Esophagus squamous epithelium (tissue), 5 donors: ENCODE data around the gene MED13L. TPM values are rescaled to one million over a fixed set of nuclear protein-coding genes. Genes with fewer than 3 reads are reported as not detected.

Source experiments
- DNase-seq: peaks from one replicate; lab custom pipeline; 2025; lab: John Stamatoyannopoulos, UW
- H3K27ac ChIP-seq, 4 donors: fragments of 200-600 bp; sonication (generic); one replicate each; pipeline ENCODE4 v1.5.1; 2016 to 2019; ENCODE audit warnings: mild to moderate bottlenecking in 1 of 4
- H3K27me3 ChIP-seq, 4 donors: fragments of 200-600 bp; sonication (generic); 1 replicate in 3 of 4; 2 replicates in 1 of 4; pipeline versions ENCODE4 v1.5.1 to v1.6.0; 2017 to 2021; ENCODE audit warnings: antibody characterized with exemption in 1 of 4
- H3K36me3 ChIP-seq, 3 donors: fragments of 200-600 bp; sonication (generic); one replicate each; pipeline ENCODE4 v1.5.1; 2016 to 2019
- H3K4me1 ChIP-seq, 3 donors: fragments of 200-600 bp; sonication (generic); one replicate each; pipeline ENCODE4 v1.5.1; 2017 to 2019
- H3K4me3 ChIP-seq, 4 donors: fragments of 200-600 bp; sonication (generic); 1 replicate in 3 of 4; 2 replicates in 1 of 4; pipeline ENCODE4 v1.5.1; 2016 to 2019; ENCODE audit warnings: mild to moderate bottlenecking in 2 of 4, moderate library complexity in 1 of 4
- H3K9me3 ChIP-seq, 3 donors: fragments of 200-600 bp; sonication (generic); one replicate each; pipeline ENCODE4 v1.5.1; 2016 to 2019
- CTCF ChIP-seq, 6 experiments: fragments of 450-650 bp in 4 of 6; fragments of 200-600 bp in 2 of 6; sonication (generic) in 2 of 6; IDR thresholded peaks; one replicate each; pipeline ENCODE4 v1.5.1; 2016 to 2019; ENCODE audit warnings: antibody characterized with exemption in 6 of 6, mild to moderate bottlenecking in 4 of 6, moderate library complexity in 4 of 6
- POLR2A ChIP-seq, 4 donors: fragments of 450-650 bp; IDR thresholded peaks; one replicate each; pipeline ENCODE4 v1.6.1; 2017; ENCODE audit warnings: antibody characterized with exemption in 4 of 4, mild to moderate bottlenecking in 4 of 4, moderate library complexity in 3 of 4
- WGBS, 2 donors: methylation state at CpG; one replicate each; pipeline ENCODE4 v1.1.5; 2018; 5-methylcytosine and 5-hydroxymethylcytosine counted together
- intact Hi-C: fragments of 100-400 bp; cut with DNase I; formaldehyde crosslinking; loops from one replicate; pipeline ENCODE4 v1.15.0; 2022
- total RNA-seq, 4 donors: library from RNA; depleted of rRNA; stranded (reverse); fragments of >200 nt; gene quantifications; one replicate each; pipeline ENCODE4 v1.1.0, GENCODE V29; 2016
- donor health status: DM: yes; HTN: yes; CAD: no.

MED13L gene
- total RNA-seq, 4 donors from 2014 or later = 52.2 to 137 (median 62.1) TPM

GRCh38 chr12:116174904-116175303 is 102.6 kb downstream of the MED13L start:
- no peak for DNase-seq
- Histone ChIP-seq H3K9me3 (no peaks in the 10 kb centered on the region), H3K4me1 (peaks cover 5 to 48% (median 11%) of the 10 kb centered on the region in 3 donors), H3K4me3 (no peak overlapping the region), H3K27ac (no peak overlapping the region), H3K27me3 (no peaks in the 10 kb centered on the region), H3K36me3 (no peaks in the 10 kb centered on the region)
- WGBS, 2 donors = 65 to 90% methylated on average over 4 of the region's 4 CpGs
- intact Hi-C loops = no loop called here
- TF ChIP-seq POLR2A (IDR thresholded peaks at IDR 0.05) (no peak), CTCF (IDR thresholded peaks at IDR 0.05) (no peak)

GRCh38 chr12:116174006-116174405 is 103.5 kb downstream of the MED13L start:
- H3K27ac ChIP-seq = no peak overlapping the region
- peaks cover 5 to 50% (median 11%) of the 10 kb centered on the region in 3 donors for H3K4me1 ChIP-seq
- H3K36me3 ChIP-seq = no peaks in the 10 kb centered on the region
- DNase-seq = no peak
- H3K4me3 ChIP-seq = no peak overlapping the region
- H3K9me3 ChIP-seq = no peaks in the 10 kb centered on the region
- WGBS, 2 donors = 82 to 94% methylated on average over 3 of the region's 3 CpGs
- TF ChIP-seq POLR2A (IDR thresholded peaks at IDR 0.05) (no peak), CTCF (IDR thresholded peaks at IDR 0.05) (no peak)
- intact Hi-C loops = no loop called here
- no peaks in the 10 kb centered on the region for H3K27me3 ChIP-seq

GRCh38 chr12:116172224-116172849 is 105.2 kb downstream of the MED13L start:
- WGBS, 2 donors = 56 to 59% methylated on average over 10 of the region's 10 CpGs
- peak overlapping the region in 1 of 4 donors; percentile 19 for H3K4me3 ChIP-seq
- H3K4me1 ChIP-seq = peaks cover 5 to 51% (median 11%) of the 10 kb centered on the region in 3 donors
- H3K27me3 ChIP-seq = no peaks in the 10 kb centered on the region
- H3K36me3 ChIP-seq = no peaks in the 10 kb centered on the region
- peak overlapping the region in 1 of 4 donors; percentile 5 for H3K27ac ChIP-seq
- no peak for TF ChIP-seq CTCF (IDR thresholded peaks at IDR 0.05)
- DNase-seq = no peak
- no peaks in the 10 kb centered on the region for H3K9me3 ChIP-seq
- intact Hi-C loops = no loop called here

GRCh38 chr12:116171549-116171948 is 105.9 kb downstream of the MED13L start:
- no peak for TF ChIP-seq CTCF (IDR thresholded peaks at IDR 0.05)
- no peak for TF ChIP-seq POLR2A (IDR thresholded peaks at IDR 0.05)
- WGBS, 2 donors = 57 to 62% methylated on average over 3 of the region's 3 CpGs
- intact Hi-C loops = no loop called here
- peaks cover 5 to 53% (median 11%) of the 10 kb centered on the region in 3 donors for H3K4me1 ChIP-seq
- no peaks in the 10 kb centered on the region for H3K36me3 ChIP-seq
- H3K4me3 ChIP-seq = no peak overlapping the region
- H3K27ac ChIP-seq = no peak overlapping the region
- H3K9me3 ChIP-seq = no peaks in the 10 kb centered on the region
- no peak for DNase-seq
- H3K27me3 ChIP-seq = no peaks in the 10 kb centered on the region

GRCh38 chr12:116169071-116169470 is 108.4 kb downstream of the MED13L start:
- Histone ChIP-seq H3K27ac (no peak overlapping the region), H3K4me1 (peaks cover 5 to 58% (median 29%) of the 10 kb centered on the region in 3 donors), H3K36me3 (no peaks in the 10 kb centered on the region), H3K9me3 (no peaks in the 10 kb centered on the region), H3K27me3 (no peaks in the 10 kb centered on the region), H3K4me3 (no peak overlapping the region)
- no peak for TF ChIP-seq POLR2A (IDR thresholded peaks at IDR 0.05)
- no peak for TF ChIP-seq CTCF (IDR thresholded peaks at IDR 0.05)
- no peak for DNase-seq
- intact Hi-C loops = no loop called here
- WGBS, 2 donors = 96 to 100% methylated on average over 1 of the region's 1 CpG
